COLO829 (cell line): ENCODE measurements around the gene ANAPC16.

Source experiments
- DNase-seq: peaks from one replicate; pipeline ENCODE4 v3.0.0; 2012; ENCODE audit warnings: low spot score

Gene ANAPC16

GRCh38 chr10:72283131-72283530, 67.3 kb downstream of the ANAPC16 start:
- no peak for DNase-seq
